HEK293 (cell line): ENCODE measurements around the gene ADRA1B.
"Not testable (repeated sequence)": the region's sequence is repeated elsewhere in the genome, so short reads cannot be mapped to it uniquely, and the experiment has no call there.

Experiments used
- CTCF ChIA-PET: fragments of 350-600 bp; formaldehyde crosslinking; extraction: SDS; loops from one replicate; lab custom pipeline; 2021; ENCODE audit warnings: antibody characterized with exemption; lab: Yijun Ruan, JAX
- POLR2A ChIA-PET: fragments of 300-600 bp; formaldehyde crosslinking; extraction: SDS; loops from one replicate; lab custom pipeline; 2020; ENCODE audit warnings: antibody characterized with exemption, inconsistent platforms; lab: Yijun Ruan, JAX
- H3K27ac ChIP-seq: fragments of 200-500 bp; sonication (Bioruptor generic); 2 replicates; pipeline ENCODE4 v1.5.1; 2014; ENCODE audit warnings: low read depth, low read length, control low read depth, inconsistent platforms; ENCODE audit errors: extremely low read depth
- H3K36me3 ChIP-seq, 2 experiments: fragments of 200-500 bp in 1 of 2; sonication (Bioruptor generic) in 1 of 2; 1 replicate in 1 of 2; 2 replicates in 1 of 2; pipeline ENCODE4 v1.5.1; 2014 to 2017; ENCODE audit warnings: inconsistent platforms in 2 of 2, low read length in 2 of 2; ENCODE audit not compliant: control insufficient read depth in 2 of 2, insufficient read depth in 1 of 2
- H3K4me1 ChIP-seq: fragments of 200-500 bp; sonication (Bioruptor generic); 2 replicates; pipeline ENCODE4 v1.5.1; 2014; ENCODE audit warnings: mild to moderate bottlenecking, low read length, inconsistent platforms; ENCODE audit not compliant: control insufficient read depth, insufficient read depth
- H3K4me3 ChIP-seq: 2 replicates; pipeline ENCODE4 v1.5.1; 2011; ENCODE audit warnings: low read depth, mild to moderate bottlenecking, control low read depth, low read length, moderate library complexity
- H3K9me3 ChIP-seq: fragments of 200-500 bp; sonication (Bioruptor generic); 2 replicates; pipeline ENCODE4 v1.5.1; 2014; ENCODE audit warnings: low read depth, low read length, inconsistent platforms; ENCODE audit not compliant: control insufficient read depth, insufficient read depth
- RBAK ChIP-seq: fragments of 450-650 bp; formaldehyde crosslinking; IDR thresholded peaks from 2 replicates; pipeline ENCODE4 v1.5.1; 2016; ENCODE audit warnings: missing biosample characterization, missing genetic modification characterization
- SP2 ChIP-seq: fragments of 450-650 bp; formaldehyde crosslinking; IDR thresholded peaks from 2 replicates; pipeline ENCODE4 v1.5.1; 2016; ENCODE audit warnings: missing biosample characterization, missing genetic modification characterization
- ZBTB48 ChIP-seq: fragments of 450-650 bp; formaldehyde crosslinking; IDR thresholded peaks from 2 replicates; pipeline ENCODE4 v1.5.1; 2016; ENCODE audit warnings: missing biosample characterization, missing genetic modification characterization
- ZBTB7A ChIP-seq: fragments of 450-650 bp; formaldehyde crosslinking; IDR thresholded peaks from 2 replicates; pipeline ENCODE4 v1.5.1; 2016; ENCODE audit warnings: low read depth, missing biosample characterization, missing genetic modification characterization
- ZNF112 ChIP-seq: fragments of 450-650 bp; formaldehyde crosslinking; IDR thresholded peaks from 2 replicates; pipeline ENCODE4 v1.5.0; 2017; ENCODE audit warnings: missing biosample characterization, missing genetic modification characterization
- ZNF121 ChIP-seq: fragments of 450-650 bp; formaldehyde crosslinking; IDR thresholded peaks from 2 replicates; pipeline ENCODE4 v1.5.1; 2016; ENCODE audit warnings: missing biosample characterization, missing genetic modification characterization
- ZNF394 ChIP-seq: fragments of 450-650 bp; formaldehyde crosslinking; IDR thresholded peaks from 2 replicates; pipeline ENCODE4 v1.5.1; 2016; ENCODE audit warnings: missing biosample characterization, missing genetic modification characterization, mild to moderate bottlenecking, moderate library complexity, borderline replicate concordance
- ZNF449 ChIP-seq: fragments of 450-650 bp; formaldehyde crosslinking; IDR thresholded peaks from 2 replicates; pipeline ENCODE4 v1.5.1; 2017; ENCODE audit warnings: missing biosample characterization, mild to moderate bottlenecking, missing genetic modification characterization, moderate library complexity
- ZNF629 ChIP-seq: fragments of 450-650 bp; formaldehyde crosslinking; IDR thresholded peaks from 2 replicates; pipeline ENCODE4 v1.5.1; 2017; ENCODE audit warnings: missing biosample characterization, missing genetic modification characterization
- ZNF701 ChIP-seq: fragments of 450-650 bp; formaldehyde crosslinking; IDR thresholded peaks from 2 replicates; pipeline ENCODE4 v1.5.1; 2016; ENCODE audit warnings: missing biosample characterization, missing genetic modification characterization
- ZNF76 ChIP-seq: fragments of 450-650 bp; formaldehyde crosslinking; IDR thresholded peaks from 2 replicates; pipeline ENCODE4; 2016; ENCODE audit warnings: low read depth, missing biosample characterization, missing genetic modification characterization, borderline replicate concordance
- ZNF776 ChIP-seq: fragments of 450-650 bp; formaldehyde crosslinking; IDR thresholded peaks from 2 replicates; pipeline ENCODE4 v1.5.0; 2017; ENCODE audit warnings: missing biosample characterization, missing genetic modification characterization, borderline replicate concordance

The ADRA1B gene

DNA sequence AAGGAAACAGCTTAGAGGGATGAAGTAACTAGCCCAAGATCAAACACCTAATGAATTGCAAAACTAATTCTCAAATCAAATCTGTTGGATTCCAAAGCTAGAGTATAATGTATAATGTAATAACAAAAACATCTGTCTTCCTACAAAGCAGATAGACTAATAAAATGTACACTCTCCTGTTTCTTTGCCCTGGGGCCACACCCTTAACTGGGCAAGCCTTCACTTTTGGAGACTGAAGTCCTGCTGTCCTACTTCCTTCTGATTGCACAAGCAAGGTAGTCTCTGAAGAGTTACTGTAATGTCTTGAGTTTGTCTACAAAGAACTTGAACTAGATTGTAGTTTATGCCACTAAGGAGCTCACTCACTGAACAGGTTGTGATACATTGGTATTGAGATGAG, 95.2 kb downstream of the ADRA1B start:
- peaks cover 11% of the 10 kb centered on the region for H3K4me1 ChIP-seq
- peaks cover 39 to 54% of the 10 kb centered on the region in 2 experiments for H3K36me3 ChIP-seq
- H3K9me3 ChIP-seq, result no peaks in the 10 kb centered on the region
- TF ChIP-seq SP2 (no peak), ZNF629 (tag by site-specific recombination) (no peak), ZNF394 (tag by site-specific recombination) (no peak), ZNF76 (no peak)
- H3K4me3 ChIP-seq, result no peak overlapping the region
- CTCF ChIA-PET, result interaction anchor here (0.9 to 1.3 kb wide), 2 partner anchors 10 to 380 kb away, joined by 3 to 8 read pairs; no protein-coding TSS in a partner anchor
- POLR2A ChIA-PET, result no interaction called here
- no peak overlapping the region for H3K27ac ChIP-seq

DNA sequence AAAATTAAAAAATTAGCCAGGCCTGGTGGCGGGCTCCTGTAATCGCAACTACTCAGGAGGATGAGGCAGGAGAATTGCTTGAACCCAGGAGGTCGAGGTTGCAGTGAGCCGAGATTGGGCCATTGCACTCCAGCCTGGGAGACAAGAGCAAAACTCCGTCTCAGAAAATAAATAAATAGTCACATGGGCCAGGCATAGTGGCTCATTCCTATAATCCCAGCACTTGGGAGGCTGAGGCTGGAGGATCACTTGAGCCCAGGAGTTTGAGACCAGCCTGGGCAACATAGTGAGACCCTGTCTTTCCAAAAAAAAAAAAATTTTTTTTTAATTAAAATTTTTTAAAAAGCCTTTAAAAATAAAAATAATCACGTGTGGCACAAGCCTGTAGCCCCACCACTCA, 97.9 kb downstream of the ADRA1B start:
- TF ChIP-seq ZNF121 (tag by site-specific recombination), result peak; percentile 69
- CTCF ChIA-PET, H3K9me3 ChIP-seq, H3K4me3 ChIP-seq, POLR2A ChIA-PET, H3K27ac ChIP-seq: not testable (repeated sequence)
- Histone ChIP-seq H3K4me1 (peaks cover 11% of the 10 kb centered on the region), H3K36me3 (peaks cover 43 to 75% of the 10 kb centered on the region in 2 experiments)

- Histone ChIP-seq H3K36me3 (peaks cover 25 to 61% of the 10 kb centered on the region in 2 experiments), H3K9me3 (no peaks in the 10 kb centered on the region), H3K4me1 (0 out of 2 replicates have a peak, but pooled peaks cover 9% of the 10 kb centered on the region), H3K27ac (no peak overlapping the region), H3K4me3 (no peak overlapping the region)
- POLR2A ChIA-PET, result no interaction called here
- no peak for TF ChIP-seq RBAK (tag by site-specific recombination)
- CTCF ChIA-PET, result interaction anchor here (1.1 to 3.8 kb wide), 2 partner anchors 325 to 372 kb away, joined by 3 to 66 read pairs; no protein-coding TSS in a partner anchor
Observed at GRCh38 chr5:160018945-160019625, 102.8 kb downstream of the ADRA1B start.

DNA sequence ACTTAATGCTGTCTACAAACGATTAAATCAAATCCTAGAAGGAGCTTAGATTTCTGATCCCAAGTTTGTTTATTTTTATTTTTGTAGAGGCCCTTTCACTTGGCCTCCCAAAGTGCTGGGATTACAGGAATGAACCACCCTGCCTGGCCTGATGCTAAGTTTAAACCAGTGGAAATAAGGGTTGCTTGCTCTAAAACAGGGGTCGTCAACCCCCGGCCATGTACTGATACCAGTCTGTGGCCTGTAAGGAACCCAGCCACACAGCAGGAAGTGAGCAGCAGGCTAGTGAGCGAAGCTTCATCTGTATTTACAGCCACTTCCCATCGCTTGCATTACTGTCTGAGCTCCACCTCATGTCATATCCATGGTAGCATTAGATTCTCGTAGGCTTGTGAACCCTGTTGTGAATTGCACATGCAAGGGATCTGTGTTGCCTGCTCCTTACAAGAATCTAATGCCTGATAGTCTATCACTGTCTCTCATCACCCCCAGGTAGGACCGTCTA, 104.0 kb downstream of the ADRA1B start:
- ChIA-PET POLR2A (no interaction called here), CTCF (interaction anchor here (0.7 to 3.8 kb wide), 8 partner anchors 12 to 575 kb away, joined by 3 to 66 read pairs (median 4); partner anchors contain the start of gene TTC1)
- TF ChIP-seq ZBTB48 (tag by site-specific recombination) (no peak), ZNF449 (tag by site-specific recombination) (no peak), ZNF394 (tag by site-specific recombination) (no peak), ZNF701 (tag by site-specific recombination) (no peak), ZNF112 (tag by site-specific recombination) (no peak), ZBTB7A (tag by site-specific recombination) (no peak), ZNF776 (tag by site-specific recombination) (no peak)
- Histone ChIP-seq H3K27ac (no peak overlapping the region), H3K4me1 (0 out of 2 replicates have a peak, but pooled peaks cover 9% of the 10 kb centered on the region), H3K36me3 (peaks cover 25 to 59% of the 10 kb centered on the region in 2 experiments), H3K9me3 (no peaks in the 10 kb centered on the region), H3K4me3 (no peak overlapping the region)
